KMS-11 (cell line): Measurements from ENCODE around the gene ACER1.

ENCODE experiments used
- H2AFZ ChIP-seq: fragments of 200-600 bp; sonication (generic); 2 replicates; pipeline ENCODE4 v1.6.1; 2016; ENCODE audit warnings: antibody characterized with exemption, mixed run types, low read depth
- H3K27ac ChIP-seq: fragments of 200-600 bp; sonication (generic); 2 replicates; pipeline ENCODE4 v1.6.1; 2016; ENCODE audit warnings: mild to moderate bottlenecking, mixed run types
- H3K27me3 ChIP-seq: fragments of 200-600 bp; sonication (generic); 2 replicates; pipeline ENCODE4 v1.6.1; 2017; ENCODE audit warnings: mild to moderate bottlenecking, low read depth, mixed run types, moderate library complexity; ENCODE audit not compliant: insufficient read depth
- H3K36me3 ChIP-seq: fragments of 200-600 bp; sonication (generic); 2 replicates; pipeline ENCODE4 v1.6.1; 2017; ENCODE audit warnings: mild to moderate bottlenecking, mixed run types; ENCODE audit not compliant: insufficient read depth
- H3K4me1 ChIP-seq: fragments of 200-600 bp; sonication (generic); 2 replicates; pipeline ENCODE4 v1.6.1; 2016; ENCODE audit warnings: mild to moderate bottlenecking, low read depth, mixed run types; ENCODE audit not compliant: poor library complexity, severe bottlenecking
- H3K4me2 ChIP-seq: fragments of 200-600 bp; sonication (generic); 2 replicates; pipeline ENCODE4 v1.7.0; 2016; ENCODE audit warnings: mild to moderate bottlenecking, mixed run types
- H3K4me3 ChIP-seq: fragments of 200-600 bp; sonication (generic); IDR thresholded peaks from 2 replicates; pipeline ENCODE4 v1.6.1; 2017; ENCODE audit warnings: low read depth, low read length, mixed read lengths; ENCODE audit not compliant: insufficient read depth
- H3K79me2 ChIP-seq: fragments of 200-600 bp; sonication (generic); 2 replicates; pipeline ENCODE4 v1.6.1; 2016; ENCODE audit warnings: low read depth, mixed run types; ENCODE audit not compliant: insufficient read depth
- H3K9ac ChIP-seq: fragments of 200-600 bp; sonication (generic); 2 replicates; pipeline ENCODE4 v1.6.1; 2016; ENCODE audit warnings: mild to moderate bottlenecking, mixed run types
- H4K20me1 ChIP-seq: fragments of 200-600 bp; sonication (generic); 2 replicates; pipeline ENCODE4 v1.6.1; 2016; ENCODE audit warnings: mild to moderate bottlenecking, mixed run types; ENCODE audit not compliant: insufficient read depth
- CTCF ChIP-seq: fragments of 200-600 bp; sonication (generic); conservative IDR thresholded peaks from 2 replicates; pipeline ENCODE4 v1.6.1; 2017; ENCODE audit warnings: low read depth, mild to moderate bottlenecking, antibody characterized with exemption, low read length, moderate library complexity, mixed read lengths

The ACER1 gene

GRCh38 chr19:6272913-6273600 is 60.4 kb downstream of the ACER1 start:
- Histone ChIP-seq H4K20me1 (no peaks in the 10 kb centered on the region), H3K9ac (no peak overlapping the region)
- TF ChIP-seq CTCF = no peak

GRCh38 chr19:6272411-6272791 is 61.0 kb downstream of the ACER1 start:
- Histone ChIP-seq H3K79me2 (peaks cover 84% of the 10 kb centered on the region), H2AFZ (no peak overlapping the region), H3K36me3 (no peaks in the 10 kb centered on the region), H3K4me3 (no peak overlapping the region), H3K9ac (no peak overlapping the region), H3K27ac (no peak overlapping the region), H3K4me1 (no peaks in the 10 kb centered on the region), H3K4me2 (no peak overlapping the region), H4K20me1 (no peaks in the 10 kb centered on the region), H3K27me3 (no peaks in the 10 kb centered on the region)
- no peak for TF ChIP-seq CTCF

More at GRCh38 chr19:6272913-6273600, 60.4 kb downstream of the ACER1 start:
- Histone ChIP-seq H3K4me1 (peaks cover 4% of the 10 kb centered on the region), H3K27ac (no peak overlapping the region), H3K27me3 (no peaks in the 10 kb centered on the region), H3K4me3 (no peak overlapping the region), H3K36me3 (no peaks in the 10 kb centered on the region), H3K79me2 (peaks cover 84% of the 10 kb centered on the region), H2AFZ (no peak overlapping the region), H3K4me2 (no peak overlapping the region)

GRCh38 chr19:6271721-6272410 is 61.5 kb downstream of the ACER1 start:
- Histone ChIP-seq H3K79me2 (peaks cover 81% of the 10 kb centered on the region), H2AFZ (no peak overlapping the region), H3K9ac (no peak overlapping the region), H3K36me3 (no peaks in the 10 kb centered on the region), H3K4me1 (no peaks in the 10 kb centered on the region), H3K4me2 (no peak overlapping the region), H3K4me3 (no peak overlapping the region), H4K20me1 (no peaks in the 10 kb centered on the region), H3K27ac (no peak overlapping the region), H3K27me3 (no peaks in the 10 kb centered on the region)
- TF ChIP-seq CTCF = no peak

GRCh38 chr19:6271251-6271650 is 62.2 kb downstream of the ACER1 start:
- Histone ChIP-seq H2AFZ (no peak overlapping the region), H3K27ac (no peak overlapping the region), H3K27me3 (no peaks in the 10 kb centered on the region), H3K9ac (no peak overlapping the region), H3K36me3 (no peaks in the 10 kb centered on the region), H3K4me1 (no peaks in the 10 kb centered on the region), H3K4me2 (no peak overlapping the region), H3K4me3 (no peak overlapping the region), H4K20me1 (no peaks in the 10 kb centered on the region), H3K79me2 (peaks cover 81% of the 10 kb centered on the region)
- TF ChIP-seq CTCF = no peak
